Sigmoid colon (tissue), 4 donors: ENCODE results near the gene ACER1.

ENCODE experiments used
- CTCF ChIP-seq, 4 experiments: fragments of 450-650 bp in 3 of 4; fragments of 200-600 bp in 1 of 4; IDR thresholded peaks; one replicate each; pipeline ENCODE4 v1.5.1; 2016 to 2019; ENCODE audit warnings: antibody characterized with exemption in 4 of 4, mild to moderate bottlenecking in 3 of 4, moderate library complexity in 2 of 4
- EP300 ChIP-seq, 4 donors: sonication (generic); formaldehyde crosslinking; IDR thresholded peaks; one replicate each; pipeline ENCODE4 v1.6.1; 2017; ENCODE audit warnings: antibody characterized with exemption in 4 of 4

GRCh38 chr19:6263735-6264444 is 69.5 kb downstream of the ACER1 start:
- TF ChIP-seq CTCF (IDR thresholded peaks at IDR 0.05) (no peak), EP300 (IDR thresholded peaks at IDR 0.05) (no peak)
